Measurements from ENCODE around the gene SLC34A3.
"Not testable (repeated sequence)": the region's sequence is repeated elsewhere in the genome, so short reads cannot be mapped to it uniquely, and the experiment has no call there.

Gene SLC34A3

DNA sequence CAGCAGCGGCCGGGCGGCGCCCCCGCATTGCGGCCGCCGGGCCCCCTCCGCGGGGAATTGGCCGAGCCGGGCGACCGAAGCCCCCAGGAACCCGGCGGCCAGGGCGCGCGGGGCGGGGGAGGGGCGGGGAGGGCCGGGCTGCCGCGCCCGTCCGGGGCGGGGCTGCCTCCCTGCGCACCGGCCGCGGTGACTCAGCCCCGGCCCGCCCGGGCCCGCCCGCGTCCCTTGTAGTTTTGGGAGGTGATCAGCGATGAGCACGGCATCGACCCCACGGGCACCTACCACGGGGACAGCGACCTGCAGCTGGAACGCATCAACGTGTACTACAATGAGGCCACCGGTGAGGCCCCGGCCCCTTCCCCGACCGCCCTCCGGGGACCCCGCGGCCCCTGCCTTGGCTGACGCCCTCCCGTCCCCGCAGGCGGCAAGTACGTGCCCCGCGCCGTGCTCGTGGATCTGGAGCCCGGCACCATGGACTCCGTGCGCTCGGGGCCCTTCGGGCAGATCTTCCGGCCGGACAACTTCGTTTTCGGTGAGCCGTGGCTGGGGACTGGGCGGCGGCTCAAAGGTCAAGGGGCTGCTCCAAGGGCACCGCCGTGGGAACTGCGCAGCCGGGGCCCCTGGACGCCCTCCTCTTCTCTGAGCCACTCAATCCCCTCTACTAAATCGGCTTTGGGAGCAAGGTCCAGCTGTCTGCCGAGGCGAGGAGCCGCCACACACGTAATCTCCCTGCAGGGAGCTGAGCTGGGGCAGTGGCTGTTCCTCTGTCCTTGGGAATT is 11.0 kb downstream of the SLC34A3 start:
- Histone ChIP-seq H3K4me1 (ENCODE audit: insufficient read depth, low read length) (peaks cover 41% of the 10 kb centered on the region), H3K27ac (ENCODE audit: low read depth, low read length) (peak overlapping the region; percentile 93), H3K27me3 (ENCODE audit: control insufficient read depth in 1 of 2, insufficient read depth in 2 of 2, low read length in 2 of 2) (no peaks in the 10 kb centered on the region), H3K4me3 (ENCODE audit: low read depth in 1 of 2, low read length in 2 of 2) (peak overlapping the region; percentile 60 to 62), H3K36me3 (ENCODE audit: insufficient read depth, low read length) (peaks cover 24% of the 10 kb centered on the region), H3K9ac (ENCODE audit: low read length) (peak overlapping the region; percentile 64), H3K9me3 (ENCODE audit: low read length) (no peaks in the 10 kb centered on the region)

GRCh38 chr9:137242269-137243203 is 11.8 kb downstream of the SLC34A3 start:
- Histone ChIP-seq H3K9ac (ENCODE audit: low read length) (peak overlapping the region; percentile 64), H3K27me3 (ENCODE audit: control insufficient read depth in 1 of 2, insufficient read depth in 2 of 2, low read length in 2 of 2) (no peaks in the 10 kb centered on the region), H3K36me3 (ENCODE audit: insufficient read depth, low read length) (peaks cover 24% of the 10 kb centered on the region), H3K4me3 (ENCODE audit: low read depth in 1 of 2, low read length in 2 of 2) (peak overlapping the region; percentile 60 to 62), H3K27ac (ENCODE audit: low read depth, low read length) (peak overlapping the region; percentile 93), H3K4me1 (ENCODE audit: insufficient read depth, low read length) (peaks cover 36% of the 10 kb centered on the region), H3K9me3 (ENCODE audit: low read length) (no peaks in the 10 kb centered on the region)

DNA sequence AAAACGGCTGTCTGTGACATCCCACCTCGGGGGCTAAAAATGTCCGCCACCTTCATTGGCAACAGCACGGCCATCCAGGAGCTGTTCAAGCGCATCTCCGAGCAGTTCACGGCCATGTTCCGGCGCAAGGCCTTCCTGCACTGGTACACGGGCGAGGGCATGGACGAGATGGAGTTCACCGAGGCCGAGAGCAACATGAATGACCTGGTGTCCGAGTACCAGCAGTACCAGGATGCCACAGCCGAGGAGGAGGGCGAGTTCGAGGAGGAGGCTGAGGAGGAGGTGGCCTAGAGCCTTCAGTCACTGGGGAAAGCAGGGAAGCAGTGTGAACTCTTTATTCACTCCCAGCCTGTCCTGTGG is 12.5 kb downstream of the SLC34A3 start:
- Histone ChIP-seq H3K36me3 (ENCODE audit: insufficient read depth, low read length) (peaks cover 24% of the 10 kb centered on the region), H3K4me1 (ENCODE audit: insufficient read depth, low read length) (peaks cover 29% of the 10 kb centered on the region)
- not testable (repeated sequence) for H3K9ac ChIP-seq (ENCODE audit: low read length); H3K4me3 ChIP-seq (ENCODE audit: low read depth in 1 of 2, low read length in 2 of 2); H3K27ac ChIP-seq (ENCODE audit: low read depth, low read length); H3K9me3 ChIP-seq (ENCODE audit: low read length); H3K27me3 ChIP-seq (ENCODE audit: control insufficient read depth in 1 of 2, insufficient read depth in 2 of 2, low read length in 2 of 2)

DNA sequence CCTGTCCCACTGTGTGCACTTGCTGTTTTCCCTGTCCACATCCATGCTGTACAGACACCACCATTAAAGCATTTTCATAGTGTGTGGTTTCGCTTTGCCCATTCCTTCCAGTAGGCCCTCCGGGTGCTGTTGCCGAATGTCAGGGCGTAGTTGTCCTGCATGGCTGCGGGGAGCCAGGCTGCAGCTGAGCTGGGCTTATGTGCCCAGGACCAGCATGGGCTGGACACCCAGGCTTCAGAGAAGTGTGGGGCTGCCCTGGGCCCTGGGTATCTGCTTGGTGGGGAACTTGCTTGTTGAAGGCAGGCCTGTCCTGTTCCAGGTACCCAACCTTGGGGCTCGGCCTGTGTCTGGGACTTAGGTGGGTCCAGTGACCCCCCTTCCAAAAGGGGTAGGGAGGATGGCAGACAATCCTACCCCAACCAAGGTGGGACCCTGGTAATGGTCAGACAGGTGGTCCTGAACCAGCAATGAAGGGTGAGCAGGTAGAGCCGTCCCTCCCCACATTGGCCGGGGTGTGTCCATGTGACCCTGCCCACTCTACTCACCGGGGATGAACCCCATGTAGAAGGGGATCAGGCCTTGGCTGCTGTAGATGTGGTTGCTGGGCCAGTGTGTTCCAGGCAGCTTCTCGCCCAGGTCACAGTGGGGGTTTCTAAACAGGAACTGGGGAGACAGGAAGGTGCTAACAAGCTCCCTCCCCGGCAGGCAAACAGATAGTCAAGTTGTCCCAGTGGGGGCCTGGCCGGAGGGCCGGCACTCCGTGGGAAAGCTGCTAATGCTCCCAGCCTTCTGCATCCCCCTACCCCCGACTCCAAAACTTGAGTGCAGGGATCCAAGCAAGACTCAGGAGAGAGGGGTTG is 13.2 kb downstream of the SLC34A3 start:
- Histone ChIP-seq H3K9me3 (ENCODE audit: low read length) (no peaks in the 10 kb centered on the region), H3K4me3 (ENCODE audit: low read depth in 1 of 2, low read length in 2 of 2) (no peak overlapping the region), H3K9ac (ENCODE audit: low read length) (no peak overlapping the region), H3K27ac (ENCODE audit: low read depth, low read length) (no peak overlapping the region), H3K27me3 (ENCODE audit: control insufficient read depth in 1 of 2, insufficient read depth in 2 of 2, low read length in 2 of 2) (no peaks in the 10 kb centered on the region), H3K36me3 (ENCODE audit: insufficient read depth, low read length) (peaks cover 21% of the 10 kb centered on the region), H3K4me1 (ENCODE audit: insufficient read depth, low read length) (peaks cover 24% of the 10 kb centered on the region)

- H3K4me1 ChIP-seq (ENCODE audit: insufficient read depth, low read length), result peaks cover 19% of the 10 kb centered on the region
- no peaks in the 10 kb centered on the region for H3K27me3 ChIP-seq (ENCODE audit: control insufficient read depth in 1 of 2, insufficient read depth in 2 of 2, low read length in 2 of 2)
- H3K4me3 ChIP-seq (ENCODE audit: low read depth in 1 of 2, low read length in 2 of 2), result no peak overlapping the region
- no peak overlapping the region for H3K9ac ChIP-seq (ENCODE audit: low read length)
- H3K27ac ChIP-seq (ENCODE audit: low read depth, low read length), result no peak overlapping the region
- no peaks in the 10 kb centered on the region for H3K9me3 ChIP-seq (ENCODE audit: low read length)
- H3K36me3 ChIP-seq (ENCODE audit: insufficient read depth, low read length), result peaks cover 20% of the 10 kb centered on the region
These were observed 14.1 kb downstream of the SLC34A3 start for GRCh38 chr9:137244486-137245449.

DNA sequence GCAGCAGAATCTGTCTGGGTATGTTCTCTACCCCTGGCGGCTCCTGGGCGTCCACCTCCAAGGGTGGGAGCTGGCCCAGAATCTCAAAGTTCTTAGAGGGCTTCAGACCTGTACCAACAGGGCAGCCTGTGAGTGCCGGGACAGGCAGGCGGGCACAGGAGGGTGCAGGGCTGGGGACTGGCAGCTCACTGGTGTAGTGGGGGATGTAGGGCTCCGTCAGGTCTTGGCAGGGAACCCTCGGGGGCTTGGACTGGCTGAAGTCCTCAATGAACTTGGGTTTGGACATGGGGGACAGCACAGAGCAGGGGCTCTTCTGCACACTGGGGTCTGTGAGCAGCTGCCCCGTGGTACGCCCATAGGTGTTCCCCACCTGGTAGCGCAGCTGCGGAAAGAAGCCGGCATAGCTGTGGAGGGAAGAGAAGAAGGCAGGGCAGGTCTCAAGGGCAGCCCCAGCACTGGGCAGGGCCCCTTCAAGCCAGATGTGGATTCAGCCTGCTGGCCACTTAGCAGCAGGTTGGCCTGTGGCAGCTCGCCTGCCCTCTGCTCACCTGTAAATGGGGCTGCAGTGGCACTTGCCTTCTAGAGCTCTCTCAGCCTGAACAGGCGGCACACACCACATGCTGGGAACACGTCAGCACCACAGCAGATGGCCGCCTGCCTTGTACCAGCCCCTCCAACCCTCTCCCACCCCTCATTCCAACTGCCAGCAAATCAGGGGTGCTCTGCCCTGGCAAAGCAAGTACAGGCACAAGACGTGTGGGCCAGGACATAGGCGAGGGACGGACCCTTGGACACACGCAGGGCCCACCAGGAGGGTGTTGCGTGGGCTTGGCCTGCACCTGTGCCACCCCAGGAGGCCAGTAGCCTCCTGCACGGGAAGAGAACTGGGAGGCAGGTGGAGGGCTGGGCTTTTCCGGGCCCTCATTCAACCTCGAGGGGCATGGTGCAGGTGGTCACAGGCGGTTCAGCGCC is 15.0 kb downstream of the SLC34A3 start:
- Histone ChIP-seq H3K4me3 (ENCODE audit: low read depth in 1 of 2, low read length in 2 of 2) (no peak overlapping the region), H3K36me3 (ENCODE audit: insufficient read depth, low read length) (peaks cover 20% of the 10 kb centered on the region), H3K4me1 (ENCODE audit: insufficient read depth, low read length) (peaks cover 19% of the 10 kb centered on the region), H3K27ac (ENCODE audit: low read depth, low read length) (no peak overlapping the region), H3K27me3 (ENCODE audit: control insufficient read depth in 1 of 2, insufficient read depth in 2 of 2, low read length in 2 of 2) (peaks cover 0 to 1% of the 10 kb centered on the region in 2 donors), H3K9ac (ENCODE audit: low read length) (no peak overlapping the region), H3K9me3 (ENCODE audit: low read length) (no peaks in the 10 kb centered on the region)

GRCh38 chr9:137247135-137247915 is 16.6 kb downstream of the SLC34A3 start:
- peaks cover 17% of the 10 kb centered on the region for H3K36me3 ChIP-seq (ENCODE audit: insufficient read depth, low read length)
- peaks cover 15% of the 10 kb centered on the region for H3K4me1 ChIP-seq (ENCODE audit: insufficient read depth, low read length)
- H3K27ac ChIP-seq (ENCODE audit: low read depth, low read length), result no peak overlapping the region
- no peak overlapping the region for H3K9ac ChIP-seq (ENCODE audit: low read length)
- H3K9me3 ChIP-seq (ENCODE audit: low read length), result no peaks in the 10 kb centered on the region
- H3K27me3 ChIP-seq (ENCODE audit: control insufficient read depth in 1 of 2, insufficient read depth in 2 of 2, low read length in 2 of 2), result peaks cover 0 to 6% of the 10 kb centered on the region in 2 donors
- H3K4me3 ChIP-seq (ENCODE audit: low read depth in 1 of 2, low read length in 2 of 2), result no peak overlapping the region

GRCh38 chr9:137247916-137248175 is 17.1 kb downstream of the SLC34A3 start:
- Histone ChIP-seq H3K36me3 (ENCODE audit: insufficient read depth, low read length) (peaks cover 12% of the 10 kb centered on the region), H3K27ac (ENCODE audit: low read depth, low read length) (no peak overlapping the region), H3K9ac (ENCODE audit: low read length) (no peak overlapping the region), H3K4me1 (ENCODE audit: insufficient read depth, low read length) (peaks cover 10% of the 10 kb centered on the region), H3K9me3 (ENCODE audit: low read length) (no peaks in the 10 kb centered on the region), H3K4me3 (ENCODE audit: low read depth in 1 of 2, low read length in 2 of 2) (no peak overlapping the region), H3K27me3 (ENCODE audit: control insufficient read depth in 1 of 2, insufficient read depth in 2 of 2, low read length in 2 of 2) (peaks cover 0 to 6% of the 10 kb centered on the region in 2 donors)

DNA sequence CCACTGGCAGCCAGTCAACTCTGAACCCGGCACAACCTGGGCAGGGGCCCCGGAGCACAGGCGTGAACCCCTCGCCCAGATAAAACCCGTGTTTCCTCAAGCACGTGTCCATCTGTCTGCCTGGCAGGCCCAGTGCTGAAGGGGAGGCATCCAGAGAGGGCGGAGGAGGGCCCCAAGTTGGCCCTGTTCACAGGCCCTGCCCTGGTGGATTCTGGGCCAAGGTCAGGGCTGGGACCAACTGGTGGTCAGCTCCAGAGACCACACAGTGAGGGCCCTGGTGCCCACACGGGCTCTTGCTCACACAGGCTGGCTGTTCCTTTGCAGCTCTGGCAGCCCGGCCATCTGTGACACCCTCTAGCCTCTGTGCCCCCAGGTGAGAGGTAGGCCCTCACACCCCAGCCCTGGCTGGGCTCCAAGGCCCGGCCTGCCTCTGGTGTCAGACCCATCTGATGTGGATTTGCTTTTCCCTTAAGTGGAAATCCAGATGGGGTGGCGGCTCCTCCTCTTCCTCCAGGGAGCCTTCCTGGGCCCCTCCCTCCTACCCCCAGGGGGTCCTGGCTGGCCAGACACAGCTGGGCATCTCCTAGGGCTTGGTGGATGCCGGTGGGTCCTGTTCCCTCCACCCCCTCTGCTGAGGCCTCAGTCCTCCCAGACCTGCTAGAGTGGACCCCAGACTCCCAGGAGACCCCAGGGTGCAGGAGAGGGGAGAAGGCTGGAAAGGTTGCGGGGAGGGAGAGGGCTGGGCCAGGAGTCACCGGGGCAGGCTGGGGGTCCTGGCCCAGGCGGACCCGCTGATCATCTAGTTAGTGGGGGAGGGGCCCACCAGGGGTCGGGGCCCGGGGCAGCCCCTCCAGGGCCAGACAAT is 19.9 kb downstream of the SLC34A3 start:
- Histone ChIP-seq H3K4me3 (ENCODE audit: low read depth in 1 of 2, low read length in 2 of 2) (no peak overlapping the region), H3K9ac (ENCODE audit: low read length) (no peak overlapping the region), H3K36me3 (ENCODE audit: insufficient read depth, low read length) (no peaks in the 10 kb centered on the region), H3K9me3 (ENCODE audit: low read length) (no peaks in the 10 kb centered on the region), H3K27ac (ENCODE audit: low read depth, low read length) (no peak overlapping the region), H3K27me3 (ENCODE audit: control insufficient read depth in 1 of 2, insufficient read depth in 2 of 2, low read length in 2 of 2) (peaks cover 0 to 6% of the 10 kb centered on the region in 2 donors), H3K4me1 (ENCODE audit: insufficient read depth, low read length) (peaks cover 8% of the 10 kb centered on the region)

All from muscle layer of colon (tissue), 2 donors.